NCI-H1436 treated with DMSO at 0.1 percent for 48 hours (cell line): ENCODE results near the gene TBC1D9B.
A peak's percentile ranks its signal among the peaks of the same experiment; 100 is the strongest.
"Not testable (repeated sequence)": the region's sequence is repeated elsewhere in the genome, so short reads cannot be mapped to it uniquely, and the experiment has no call there.

Experiments
- DNase-seq: peaks from one replicate; lab custom pipeline; 2025; lab: John Stamatoyannopoulos, UW

TBC1D9B gene

DNA sequence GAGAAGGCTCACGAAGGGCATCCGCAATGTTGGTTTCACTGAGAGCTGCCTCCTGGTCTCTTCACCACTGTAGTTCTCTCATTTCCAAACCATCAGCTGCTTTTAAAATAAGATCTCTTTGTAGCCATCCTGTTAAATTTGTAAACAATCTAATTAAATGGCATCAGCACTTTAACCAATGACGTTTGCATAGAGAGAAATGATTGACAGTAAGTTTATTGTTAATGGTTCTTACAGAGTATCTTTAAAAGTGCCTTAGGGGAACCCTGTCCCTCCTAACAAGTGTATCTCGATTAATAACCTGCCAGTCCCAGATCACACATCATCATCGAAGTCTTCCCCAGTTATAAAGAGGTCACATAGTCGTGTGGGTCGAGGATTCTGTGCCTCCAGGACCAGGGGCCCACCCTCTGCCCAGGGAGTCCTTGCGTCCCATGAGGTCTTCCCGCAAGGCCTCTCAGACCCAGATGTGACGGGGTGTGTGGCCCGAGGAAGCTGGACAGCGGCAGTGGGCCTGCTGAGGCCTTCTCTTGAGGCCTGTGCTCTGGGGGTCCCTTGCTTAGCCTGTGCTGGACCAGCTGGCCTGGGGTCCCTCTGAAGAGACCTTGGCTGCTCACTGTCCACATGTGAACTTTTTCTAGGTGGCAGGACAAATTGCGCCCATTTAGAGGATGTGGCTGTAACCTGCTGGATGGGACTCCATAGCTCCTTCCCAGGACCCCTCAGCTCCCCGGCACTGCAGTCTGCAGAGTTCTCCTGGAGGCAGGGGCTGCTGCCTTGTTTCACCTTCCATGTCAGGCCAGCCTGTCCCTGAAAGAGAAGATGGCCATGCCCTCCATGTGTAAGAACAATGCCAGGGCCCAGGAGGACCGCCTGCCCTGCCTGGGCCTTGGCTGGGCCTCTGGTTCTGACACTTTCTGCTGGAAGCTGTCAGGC lies 70.4 kb downstream of the TBC1D9B start:
- DNase-seq: no peak

DNA sequence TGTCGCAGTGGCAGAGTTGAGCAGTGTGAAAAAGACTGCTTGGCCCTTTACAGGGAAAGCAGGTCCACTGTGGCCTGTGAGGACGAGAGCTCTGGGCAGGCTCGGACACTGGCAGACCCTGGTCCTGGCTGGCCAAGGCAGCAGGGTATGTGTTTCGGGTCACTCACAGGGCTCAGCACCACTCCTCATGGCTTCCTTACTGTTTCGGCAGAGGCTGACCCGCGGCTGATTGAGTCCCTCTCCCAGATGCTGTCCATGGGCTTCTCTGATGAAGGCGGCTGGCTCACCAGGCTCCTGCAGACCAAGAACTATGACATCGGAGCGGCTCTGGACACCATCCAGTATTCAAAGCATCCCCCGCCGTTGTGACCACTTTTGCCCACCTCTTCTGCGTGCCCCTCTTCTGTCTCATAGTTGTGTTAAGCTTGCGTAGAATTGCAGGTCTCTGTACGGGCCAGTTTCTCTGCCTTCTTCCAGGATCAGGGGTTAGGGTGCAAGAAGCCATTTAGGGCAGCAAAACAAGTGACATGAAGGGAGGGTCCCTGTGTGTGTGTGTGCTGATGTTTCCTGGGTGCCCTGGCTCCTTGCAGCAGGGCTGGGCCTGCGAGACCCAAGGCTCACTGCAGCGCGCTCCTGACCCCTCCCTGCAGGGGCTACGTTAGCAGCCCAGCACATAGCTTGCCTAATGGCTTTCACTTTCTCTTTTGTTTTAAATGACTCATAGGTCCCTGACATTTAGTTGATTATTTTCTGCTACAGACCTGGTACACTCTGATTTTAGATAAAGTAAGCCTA lies 71.3 kb downstream of the TBC1D9B start:
- no peak for DNase-seq

GRCh38 chr5:179834871-179835270 lies 72.8 kb downstream of the TBC1D9B start:
- DNase-seq: not testable (repeated sequence)

- DNase-seq: no peak
Measured at GRCh38 chr5:179834120-179834519, 73.6 kb downstream of the TBC1D9B start.

- no peak for DNase-seq
Measured at GRCh38 chr5:179833709-179834070, 74.0 kb downstream of the TBC1D9B start.

- no peak for DNase-seq
Measured at GRCh38 chr5:179833056-179833708, 74.5 kb downstream of the TBC1D9B start.

DNA sequence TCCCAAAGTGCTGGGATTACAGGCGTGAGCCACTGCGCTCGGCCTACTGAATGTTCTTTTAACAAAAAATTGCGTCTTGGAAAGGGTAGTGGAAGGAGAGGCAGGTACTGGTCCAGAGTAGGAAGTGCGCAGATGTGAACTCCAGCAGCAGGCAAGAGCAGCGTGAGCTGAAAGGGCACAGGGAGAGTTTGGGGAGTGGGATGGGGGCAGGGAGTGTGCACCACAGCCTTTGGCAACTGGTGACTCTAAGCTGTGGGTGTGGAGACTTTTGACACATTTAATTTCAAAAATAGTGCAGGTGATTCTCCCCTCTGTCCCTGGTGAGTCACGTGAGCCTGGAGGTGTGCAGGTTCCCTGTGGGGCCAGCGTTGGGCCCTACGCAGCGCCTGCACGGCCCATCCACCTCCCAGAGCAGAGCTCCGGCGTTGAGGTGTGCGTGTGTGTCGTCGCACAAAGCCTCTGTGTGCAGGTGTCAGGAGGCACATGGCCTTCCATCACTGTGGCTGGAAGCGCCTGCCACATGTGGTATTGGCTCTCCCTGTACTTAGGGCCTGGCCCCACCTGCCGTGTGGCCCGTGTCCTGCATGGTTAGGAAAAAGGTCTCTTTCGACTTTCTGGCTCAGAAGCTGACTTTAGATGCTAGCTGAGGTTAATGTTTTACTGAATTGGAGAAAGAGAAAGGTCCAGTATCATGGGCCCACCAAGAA lies 75.5 kb downstream of the TBC1D9B start:
- DNase-seq: no peak

DNA sequence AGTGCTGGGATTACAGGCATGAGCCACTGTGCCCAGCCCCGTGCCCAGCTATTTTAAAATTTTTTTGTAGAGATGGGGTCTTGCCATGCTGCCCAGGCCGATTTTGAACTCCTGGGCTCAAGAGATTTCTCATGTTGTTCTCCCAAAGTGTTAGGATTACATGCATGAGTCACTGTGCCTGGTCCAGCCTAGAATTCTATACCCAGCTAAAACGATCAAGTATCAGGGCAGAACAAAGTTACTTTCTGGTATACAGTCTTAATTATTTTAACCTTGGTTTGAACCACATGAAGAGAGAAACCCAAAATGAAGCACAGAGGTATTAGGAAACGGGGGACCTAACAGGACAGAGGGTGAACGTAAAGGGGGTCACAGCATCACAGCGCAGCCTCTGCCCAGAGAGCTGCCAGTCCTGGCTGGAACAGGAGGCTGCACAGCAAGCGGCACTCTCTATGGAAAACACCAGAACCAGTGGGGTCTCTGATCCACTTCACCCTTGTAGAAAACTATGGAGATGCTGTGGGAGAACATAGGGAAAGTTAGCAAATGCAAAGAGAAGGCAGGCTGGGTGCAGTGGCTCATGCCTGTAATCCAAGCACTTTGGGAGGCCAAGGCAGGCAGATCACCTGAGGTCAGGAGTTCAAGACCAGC lies 76.8 kb downstream of the TBC1D9B start:
- DNase-seq: no peak

DNA sequence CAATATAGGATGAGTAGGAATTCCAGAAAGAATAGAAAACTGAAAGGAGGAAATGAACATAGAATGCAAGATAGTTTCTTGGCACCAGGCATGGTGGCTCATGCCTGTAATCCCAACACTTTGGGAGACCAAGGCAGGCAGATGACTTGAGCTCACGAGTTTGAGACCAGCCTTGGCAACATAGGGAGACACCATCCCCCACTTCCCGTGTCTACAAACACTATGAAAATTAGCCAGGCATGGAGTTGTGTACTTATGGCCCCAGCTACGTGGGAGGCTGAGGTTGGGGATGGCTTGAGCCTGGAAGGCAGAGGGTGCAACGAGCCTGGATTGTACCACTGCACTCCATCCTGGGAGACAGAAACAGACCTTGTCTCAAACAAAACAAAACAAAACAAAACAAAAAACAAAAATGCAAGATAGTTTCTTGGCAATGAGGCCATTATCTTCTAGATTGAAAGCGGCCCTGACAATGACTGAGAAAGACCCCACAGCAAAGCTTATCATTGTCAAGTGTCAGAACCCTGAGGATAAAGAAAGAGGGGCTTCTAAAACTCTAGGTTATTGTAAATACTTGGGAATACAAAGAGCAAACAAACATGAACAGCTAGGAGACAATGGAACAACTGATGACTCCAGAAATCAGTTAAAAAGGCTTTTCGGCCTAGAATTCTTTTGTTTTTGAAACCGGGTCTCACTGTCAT lies 77.8 kb downstream of the TBC1D9B start:
- DNase-seq: no peak

GRCh38 chr5:179828756-179829421 lies 78.8 kb downstream of the TBC1D9B start:
- DNase-seq: no peak

DNA sequence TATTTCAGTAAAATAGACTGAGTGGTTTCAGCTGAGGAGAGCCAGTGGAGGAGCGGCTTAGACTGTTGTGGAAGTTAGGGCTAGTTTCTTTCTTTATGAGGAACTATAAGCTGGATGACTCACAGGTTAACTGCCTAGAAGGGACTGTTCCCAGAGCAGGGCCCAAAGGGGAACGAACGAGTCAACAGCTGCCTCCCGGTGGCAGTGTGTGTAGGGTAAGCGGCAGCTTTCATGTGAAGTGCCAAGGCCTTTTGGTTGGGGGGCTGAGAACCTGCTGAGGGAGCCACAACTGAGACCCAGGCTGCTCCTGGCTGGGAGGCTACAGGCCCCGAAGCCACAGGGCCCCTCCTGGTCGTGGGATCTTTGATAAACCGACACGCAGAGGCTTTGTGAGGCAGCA lies 80.0 kb downstream of the TBC1D9B start:
- DNase-seq: no peak

DNA sequence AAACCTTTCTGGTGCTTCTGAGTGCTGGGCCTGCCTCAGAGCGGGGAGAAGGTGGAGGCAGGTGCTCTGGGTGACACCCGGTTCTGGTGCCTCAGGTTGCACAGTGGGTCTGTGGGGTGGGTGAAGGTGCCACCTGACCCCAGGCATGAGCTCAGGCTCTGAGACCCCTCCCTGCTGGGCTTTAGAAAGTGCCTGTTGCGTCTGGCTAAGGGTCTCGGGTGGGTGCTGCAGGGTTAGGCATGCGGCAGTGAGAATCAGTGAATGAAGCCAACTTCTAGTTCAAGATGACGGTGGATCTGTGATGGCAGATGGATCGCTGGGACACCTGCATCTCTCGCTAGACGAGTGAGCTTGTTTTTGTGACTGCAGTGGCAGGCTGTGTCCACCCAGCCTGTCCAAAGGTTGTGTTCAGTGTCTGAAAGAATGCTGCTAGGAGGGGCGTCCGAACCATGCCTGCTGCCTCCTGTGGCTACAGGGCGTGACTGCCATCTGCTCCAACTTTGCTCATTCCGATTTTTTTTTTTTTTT lies 82.0 kb downstream of the TBC1D9B start:
- DNase-seq: no peak

DNA sequence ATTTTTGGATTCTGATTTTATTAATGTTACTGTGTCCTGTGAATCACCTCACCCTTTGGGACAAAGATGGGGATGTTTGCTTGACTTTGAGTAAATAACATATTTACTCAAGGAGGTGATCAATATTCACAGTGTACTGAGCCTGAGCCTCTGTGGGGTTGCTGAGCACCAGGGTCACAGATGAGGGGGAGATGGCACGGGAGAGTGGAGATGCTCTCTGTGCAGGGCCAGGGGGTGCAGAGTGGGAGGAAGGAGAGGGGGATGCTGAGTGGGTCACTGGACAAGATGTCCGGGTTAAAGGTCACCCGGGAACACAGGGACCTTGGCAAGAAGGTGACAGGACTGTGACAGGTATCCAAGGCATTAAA lies 83.0 kb downstream of the TBC1D9B start:
- DNase-seq: no peak

DNA sequence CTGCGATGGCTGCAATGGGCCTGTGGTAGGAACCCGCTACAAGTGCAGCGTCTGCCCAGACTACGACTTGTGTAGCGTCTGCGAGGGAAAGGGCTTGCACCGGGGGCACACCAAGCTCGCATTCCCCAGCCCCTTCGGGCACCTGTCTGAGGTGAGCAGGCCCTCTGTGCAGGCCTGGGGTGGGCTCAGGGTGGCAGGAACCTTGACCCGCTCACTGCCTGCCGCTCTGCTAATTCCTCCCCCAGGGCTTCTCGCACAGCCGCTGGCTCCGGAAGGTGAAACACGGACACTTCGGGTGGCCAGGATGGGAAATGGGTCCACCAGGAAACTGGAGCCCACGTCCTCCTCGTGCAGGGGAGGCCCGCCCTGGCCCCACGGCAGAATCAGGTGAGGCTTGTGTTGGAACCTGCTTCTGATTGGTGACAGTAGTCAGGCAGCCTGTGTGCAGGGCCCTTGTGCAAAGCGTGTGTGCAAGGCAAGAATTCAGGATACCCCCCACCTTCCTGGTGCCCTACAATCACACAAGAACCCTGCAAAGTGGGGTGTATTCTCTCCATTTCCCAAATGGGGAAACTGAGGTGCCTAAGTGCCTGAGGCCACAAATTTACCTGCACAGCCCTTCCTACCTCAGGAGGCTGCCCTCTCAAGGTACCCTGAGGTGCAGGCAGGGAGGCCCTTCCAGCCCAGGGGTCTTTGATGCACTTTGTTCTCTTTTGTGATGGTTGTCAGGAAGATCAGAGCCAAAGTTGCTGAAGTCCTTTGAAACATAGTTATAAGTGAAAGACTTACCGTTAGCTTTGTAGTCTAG lies 83.6 kb downstream of the TBC1D9B start:
- no peak for DNase-seq

GRCh38 chr5:179822444-179822990 lies 85.2 kb downstream of the TBC1D9B start:
- no peak for DNase-seq

DNA sequence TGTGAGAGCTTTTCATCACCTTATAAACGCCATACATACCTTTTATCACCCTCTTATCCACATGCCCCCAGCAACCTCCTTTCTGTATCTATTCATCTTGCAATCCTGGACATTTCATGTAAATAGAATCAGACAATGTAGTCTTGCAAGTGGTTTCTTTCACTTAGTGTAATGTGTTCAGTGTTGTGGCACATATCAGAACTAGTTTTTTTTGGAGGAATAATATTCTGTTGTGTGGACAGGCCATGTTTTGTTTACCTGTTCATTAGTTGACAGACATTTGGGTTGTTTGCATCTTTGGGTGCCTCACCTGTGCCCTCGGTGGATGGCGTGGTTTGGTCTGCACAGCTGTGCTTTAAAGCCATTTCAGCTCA lies 85.7 kb downstream of the TBC1D9B start:
- no peak for DNase-seq

GRCh38 chr5:179821298-179822058 lies 86.2 kb downstream of the TBC1D9B start:
- peak; percentile 8 for DNase-seq
